Measurements from ENCODE around the gene STX1A. TPM values are rescaled to one million over a fixed set of nuclear protein-coding genes. Genes with fewer than 3 reads are reported as not detected.

Gene STX1A
- total RNA-seq, 1 experiment from 2014 or later: 20.4 TPM

- Mint-ChIP-seq H3K4me3 (peak overlapping the region; percentile 38), H3K36me3 (peaks cover 5% of the 10 kb centered on the region; the same call in 1 of the 2 replicates), H3K9me3 (no peaks in the 10 kb centered on the region), H3K27ac (peak overlapping the region; percentile 99), H3K4me1 (peaks cover 38% of the 10 kb centered on the region), H3K27me3 (ENCODE audit: low read depth) (peaks cover 32% of the 10 kb centered on the region)
- DNase-seq (ENCODE audit: low spot score) (peak; percentile 65), ATAC-seq (peak; percentile 1; the same call in 1 of the 2 replicates)
- CTCF ChIA-PET: interaction anchor here (0.5 to 4.5 kb wide), 8 partner anchors 28 to 135 kb away, joined by 3 to 22 read pairs (median 4); partner anchors contain the start of genes CLDN3, METTL27 and MLXIPL
- TF ChIP-seq CBFB (CRISPR knock-in tag; IDR thresholded peaks at IDR 0.05; ENCODE audit: low read depth) (no peak), ZNF281 (CRISPR knock-in tag; IDR thresholded peaks at IDR 0.05) (peak; percentile 46; the same call in 1 of the 2 replicates), FOXP4 (CRISPR knock-in tag; IDR thresholded peaks at IDR 0.05) (no peak), FOXK1 (CRISPR knock-in tag; IDR thresholded peaks at IDR 0.05) (peak; percentile 43; the same call in 1 of the 2 replicates), TEAD1 (CRISPR knock-in tag; IDR thresholded peaks at IDR 0.05) (no peak), CREM (CRISPR knock-in tag; IDR thresholded peaks at IDR 0.05) (no peak), HMGXB4 (CRISPR knock-in tag; IDR thresholded peaks at IDR 0.05) (no peak), ZNF423 (CRISPR knock-in tag; IDR thresholded peaks at IDR 0.05) (peak; percentile 56; the same call in 1 of the 2 replicates), NR3C1 (CRISPR knock-in tag; conservative IDR thresholded peaks at IDR 0.05; ENCODE audit: low read depth) (no peak)
- POLR2A ChIA-PET: interaction anchor here (0.6 to 7.5 kb wide), 5 partner anchors 29 to 100 kb away, joined by 3 to 91 read pairs (median 6); partner anchors contain the start of genes CLDN3, CLDN4 and METTL27
These were observed 22.1 kb upstream of the STX1A start for GRCh38 chr7:73741600-73741999.

GRCh38 chr7:73740771-73741170, 21.3 kb upstream of the STX1A start:
- no peak for ATAC-seq
- H3K36me3 Mint-ChIP-seq: peaks cover 11% of the 10 kb centered on the region
- TF ChIP-seq TEAD1 (CRISPR knock-in tag; IDR thresholded peaks at IDR 0.05): no peak
- TF ChIP-seq JAZF1 (CRISPR knock-in tag; IDR thresholded peaks at IDR 0.05): no peak
- peak overlapping the region; percentile 36; the same call in 1 of the 2 replicates for H3K27ac Mint-ChIP-seq
- no peaks in the 10 kb centered on the region for H3K9me3 Mint-ChIP-seq
- no peak for DNase-seq (ENCODE audit: low spot score)
- H3K4me1 Mint-ChIP-seq: peaks cover 38% of the 10 kb centered on the region
- CTCF ChIA-PET: interaction anchor here (0.5 to 4.5 kb wide), 6 partner anchors 29 to 134 kb away, joined by 3 to 22 read pairs (median 4); partner anchors contain the start of genes CLDN3 and MLXIPL
- H3K27me3 Mint-ChIP-seq (ENCODE audit: low read depth): peaks cover 32% of the 10 kb centered on the region
- H3K4me3 Mint-ChIP-seq: peak overlapping the region; percentile 35
- POLR2A ChIA-PET: interaction anchor here (0.5 to 7.5 kb wide), 8 partner anchors 17 to 343 kb away, joined by 3 to 91 read pairs (median 4); partner anchors contain the start of genes CLDN3, CLDN4 and METTL27

- no peak overlapping the region for H3K27ac Mint-ChIP-seq
- CTCF ChIA-PET: interaction anchor here (0.5 to 4.5 kb wide), 6 partner anchors 30 to 133 kb away, joined by 3 to 22 read pairs (median 4); partner anchors contain the start of genes CLDN3 and MLXIPL
- POLR2A ChIA-PET: interaction anchor here (0.6 to 7.5 kb wide), 5 partner anchors 18 to 416 kb away, joined by 3 to 91 read pairs (median 6); partner anchors contain the start of genes CLDN3, CLDN4 and METTL27
These were observed 20.7 kb upstream of the STX1A start for GRCh38 chr7:73740212-73740611.

More at GRCh38 chr7:73740212-73740611, 20.7 kb upstream of the STX1A start:
- ATAC-seq (no peak), DNase-seq (ENCODE audit: low spot score) (no peak)
- no peaks in the 10 kb centered on the region for H3K9me3 Mint-ChIP-seq
- H3K4me3 Mint-ChIP-seq: peak overlapping the region; percentile 35
- H3K36me3 Mint-ChIP-seq: peaks cover 11% of the 10 kb centered on the region
- peaks cover 38% of the 10 kb centered on the region for H3K4me1 Mint-ChIP-seq
- H3K27me3 Mint-ChIP-seq (ENCODE audit: low read depth): peaks cover 32% of the 10 kb centered on the region
- TF ChIP-seq GABPB1 (CRISPR knock-in tag; IDR thresholded peaks at IDR 0.05) (no peak), NR1H2 (CRISPR knock-in tag; IDR thresholded peaks at IDR 0.05) (no peak), ZNF121 (CRISPR knock-in tag; IDR thresholded peaks at IDR 0.05) (peak; percentile 65; the same call in 1 of the 2 replicates), FOXP1 (CRISPR knock-in tag; IDR thresholded peaks at IDR 0.05; ENCODE audit: borderline replicate concordance) (no peak), MYBL2 (CRISPR knock-in tag; IDR thresholded peaks at IDR 0.05) (no peak)
